A549 (cell line): ENCODE measurements around the gene ZNF549. TPM values are rescaled to one million over a fixed set of nuclear protein-coding genes. Genes with fewer than 3 reads are reported as not detected.

ENCODE experiments used
- ATAC-seq, 2 experiments: fragments of 200-7000 bp in 1 of 2; fragments of >200 bp in 1 of 2; cut with Nextera tagmentation in 1 of 2; cut with Tn5 transposase in 1 of 2; 3 replicates each; pipeline versions ENCODE4 v1.8.0 to v1.9.1; 2018 to 2020; ENCODE audit warnings: mild to moderate bottlenecking in 1 of 2, moderate library complexity in 1 of 2
- CTCF ChIA-PET: fragments of 300-600 bp; sonication (Branson Sonifier 250); formaldehyde crosslinking; extraction: SDS; loops from one replicate; lab custom pipeline; 2021; ENCODE audit warnings: antibody characterized with exemption, inconsistent platforms; lab: Yijun Ruan, JAX
- POLR2A ChIA-PET: fragments of 350-600 bp; formaldehyde crosslinking; extraction: SDS; loops from one replicate; lab custom pipeline; 2021; ENCODE audit warnings: antibody characterized with exemption, inconsistent platforms; lab: Yijun Ruan, JAX
- DNase-seq, 2 experiments: peaks; one replicate each; pipeline versions ENCODE4 v3.0.0 to v3.0.0-alpha.2; 2011 to 2016; ENCODE audit warnings: low read depth in 1 of 2, low spot score in 1 of 2
- FAIRE-seq: peaks from 2 replicates; lab custom pipeline; 2011; peaks lifted over from hg19 to GRCh38; lab: Jason Lieb, UNC
- H3K27ac ChIP-seq, 2 experiments: fragments of >200 bp; sonication (Bioruptor Twin); formaldehyde crosslinking; 3 replicates each; pipeline ENCODE4 v1.5.1; 2016 to 2017
- H3K4me1 ChIP-seq: fragments of >200 bp; sonication (Bioruptor Twin); formaldehyde crosslinking; 3 replicates; pipeline ENCODE4 v1.6.1; 2016
- H3K4me2 ChIP-seq: fragments of >200 bp; sonication (Bioruptor Twin); formaldehyde crosslinking; 3 replicates; pipeline ENCODE4 v1.6.1; 2016
- H3K4me3 ChIP-seq: fragments of >200 bp; sonication (Bioruptor Twin); formaldehyde crosslinking; 3 replicates; pipeline ENCODE4 v1.5.1; 2016
- H3K9me3 ChIP-seq: fragments of >200 bp; sonication (Bioruptor Twin); formaldehyde crosslinking; 3 replicates; pipeline ENCODE4 v1.6.1; 2016
- MAZ ChIP-seq: fragments of 150-350 bp; IDR thresholded peaks from 2 replicates; pipeline ENCODE4 v1.6.1; 2014; ENCODE audit warnings: antibody characterized with exemption, low read depth, low read length, borderline replicate concordance
- TP53 ChIP-seq: fragments of 250-450 bp; sonication (Bioruptor Pico); IDR thresholded peaks from 2 replicates; pipeline ENCODE4 v1.5.0; 2021; ENCODE audit warnings: mild to moderate bottlenecking, moderate library complexity
- WGBS: methylation state at CpG from one replicate; pipeline ENCODE4 v1.1.6; 2017; ENCODE audit errors: missing lambda C conversion rate; 5-methylcytosine and 5-hydroxymethylcytosine counted together
- polyA plus RNA-seq, 4 experiments: library from polyadenylated mRNA; depleted of rRNA in 3 of 4; stranded (reverse); fragments of >200 nt; fragmentation: RNase III in 1 of 4; extraction: RNeasy Plus Mini Kit Qiagen cat#74134 plus additional on column Dnase treatment in 1 of 4; gene quantifications; 2 replicates in 3 of 4; 3 replicates in 1 of 4; pipeline ENCODE4 v1.2.3, GENCODE V29; 2011 to 2017
- TF ChIP-seq, protein P1 (sequence below): fragments of >200 bp; sonication (Bioruptor Twin); formaldehyde crosslinking; IDR thresholded peaks from 3 replicates; pipeline ENCODE4 v1.5.1; 2016

Gene ZNF549
- polyA plus RNA-seq, 2 of the 4 experiments (the other 2 are of a cell fraction) = 1.7 to 3.7 TPM

DNA sequence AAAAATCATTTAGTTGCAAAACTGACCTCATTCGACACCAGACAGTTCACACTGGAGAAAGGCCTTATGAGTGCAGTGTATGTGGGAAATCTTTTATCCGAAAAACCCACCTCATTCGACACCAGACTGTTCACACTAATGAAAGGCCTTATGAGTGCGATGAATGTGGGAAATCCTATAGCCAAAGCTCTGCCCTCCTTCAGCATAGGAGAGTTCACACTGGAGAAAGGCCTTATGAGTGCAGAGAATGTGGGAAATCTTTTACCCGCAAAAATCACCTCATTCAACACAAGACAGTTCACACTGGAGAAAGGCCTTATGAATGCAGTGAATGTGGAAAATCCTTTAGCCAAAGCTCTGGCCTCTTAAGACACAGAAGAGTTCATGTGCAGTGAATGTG is 79.8 kb downstream of the ZNF549 start:
- H3K27ac ChIP-seq = no peak overlapping the region
- ATAC-seq (no peak), DNase-seq (no peak), FAIRE-seq (peak; percentile 56)
- H3K4me1 ChIP-seq = no peaks in the 10 kb centered on the region
- H3K4me3 ChIP-seq = no peak overlapping the region
- H3K9me3 ChIP-seq = peaks cover 99% of the 10 kb centered on the region
- H3K4me2 ChIP-seq = no peak overlapping the region
- TF ChIP-seq, protein P1, sequence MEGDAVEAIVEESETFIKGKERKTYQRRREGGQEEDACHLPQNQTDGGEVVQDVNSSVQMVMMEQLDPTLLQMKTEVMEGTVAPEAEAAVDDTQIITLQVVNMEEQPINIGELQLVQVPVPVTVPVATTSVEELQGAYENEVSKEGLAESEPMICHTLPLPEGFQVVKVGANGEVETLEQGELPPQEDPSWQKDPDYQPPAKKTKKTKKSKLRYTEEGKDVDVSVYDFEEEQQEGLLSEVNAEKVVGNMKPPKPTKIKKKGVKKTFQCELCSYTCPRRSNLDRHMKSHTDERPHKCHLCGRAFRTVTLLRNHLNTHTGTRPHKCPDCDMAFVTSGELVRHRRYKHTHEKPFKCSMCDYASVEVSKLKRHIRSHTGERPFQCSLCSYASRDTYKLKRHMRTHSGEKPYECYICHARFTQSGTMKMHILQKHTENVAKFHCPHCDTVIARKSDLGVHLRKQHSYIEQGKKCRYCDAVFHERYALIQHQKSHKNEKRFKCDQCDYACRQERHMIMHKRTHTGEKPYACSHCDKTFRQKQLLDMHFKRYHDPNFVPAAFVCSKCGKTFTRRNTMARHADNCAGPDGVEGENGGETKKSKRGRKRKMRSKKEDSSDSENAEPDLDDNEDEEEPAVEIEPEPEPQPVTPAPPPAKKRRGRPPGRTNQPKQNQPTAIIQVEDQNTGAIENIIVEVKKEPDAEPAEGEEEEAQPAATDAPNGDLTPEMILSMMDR = no peak
- TF ChIP-seq MAZ = no peak
- no peak for TF ChIP-seq TP53
- ChIA-PET CTCF (interaction anchor here (0.6 to 1.4 kb wide), 2 partner anchors 18 to 40 kb away, joined by 3 read pairs; no protein-coding TSS in a partner anchor), POLR2A (no interaction called here)
- 87% methylated on average over 5 of the region's 5 CpGs for WGBS

Other genes starting within 250 kb of the ZNF549 start
- 16.1 and 23.4 TPM in 2 replicates for gene ZNF460, start 246.9 kb upstream of the ZNF549 start, polyA plus RNA-seq (2011; rRNA removed)
- gene ZNF460, start 246.9 kb upstream of the ZNF549 start, polyA plus RNA-seq (2017; fragmentation: RNase III; extraction: RNeasy Plus Mini Kit Qiagen cat#74134 plus additional on column Dnase treatment) = 0.50 to 0.63 TPM (median 0.58 TPM) in 3 replicates
- gene ZNF543, start 206.9 kb upstream of the ZNF549 start, polyA plus RNA-seq (2011; rRNA removed) = 3.9 and 4.4 TPM in 2 replicates
- 1.4 to 1.5 TPM (median 1.4 TPM) in 3 replicates for gene ZNF543, start 206.9 kb upstream of the ZNF549 start, polyA plus RNA-seq (2017; fragmentation: RNase III; extraction: RNeasy Plus Mini Kit Qiagen cat#74134 plus additional on column Dnase treatment)
- gene ZNF304, start 176.1 kb upstream of the ZNF549 start, polyA plus RNA-seq (2011; rRNA removed) = 4.8 and 5.5 TPM in 2 replicates
- gene ZNF304, start 176.1 kb upstream of the ZNF549 start, polyA plus RNA-seq (2017; fragmentation: RNase III; extraction: RNeasy Plus Mini Kit Qiagen cat#74134 plus additional on column Dnase treatment) = 2.1 to 2.3 TPM (median 2.3 TPM) in 3 replicates
- 25.1 and 27.8 TPM in 2 replicates for gene TRAPPC2B, start 163.8 kb upstream of the ZNF549 start, polyA plus RNA-seq (2011; rRNA removed)
- 12.2 to 15.7 TPM (median 14.5 TPM) in 3 replicates for gene TRAPPC2B, start 163.8 kb upstream of the ZNF549 start, polyA plus RNA-seq (2017; fragmentation: RNase III; extraction: RNeasy Plus Mini Kit Qiagen cat#74134 plus additional on column Dnase treatment)
- gene ZNF547, start 163.8 kb upstream of the ZNF549 start, polyA plus RNA-seq (2011; rRNA removed) = 2.9 TPM in 2 replicates
- 1.7 to 2.1 TPM (median 2.0 TPM) in 3 replicates for gene ZNF547, start 163.8 kb upstream of the ZNF549 start, polyA plus RNA-seq (2017; fragmentation: RNase III; extraction: RNeasy Plus Mini Kit Qiagen cat#74134 plus additional on column Dnase treatment)
- 9.6 and 11.3 TPM in 2 replicates for gene ZNF548, start 137.5 kb upstream of the ZNF549 start, polyA plus RNA-seq (2011; rRNA removed)
- 6.4 to 8.4 TPM (median 7.4 TPM) in 3 replicates for gene ZNF548, start 137.5 kb upstream of the ZNF549 start, polyA plus RNA-seq (2017; fragmentation: RNase III; extraction: RNeasy Plus Mini Kit Qiagen cat#74134 plus additional on column Dnase treatment)
- 6.4 and 6.8 TPM in 2 replicates for gene ZNF17, start 116.2 kb upstream of the ZNF549 start, polyA plus RNA-seq (2011; rRNA removed)
- 3.8 to 4.1 TPM (median 4.0 TPM) in 3 replicates for gene ZNF17, start 116.2 kb upstream of the ZNF549 start, polyA plus RNA-seq (2017; fragmentation: RNase III; extraction: RNeasy Plus Mini Kit Qiagen cat#74134 plus additional on column Dnase treatment)
- gene ZNF749, start 92.0 kb upstream of the ZNF549 start, polyA plus RNA-seq (2011; rRNA removed) = 25.2 and 30.9 TPM in 2 replicates
- gene ZNF749, start 92.0 kb upstream of the ZNF549 start, polyA plus RNA-seq (2017; fragmentation: RNase III; extraction: RNeasy Plus Mini Kit Qiagen cat#74134 plus additional on column Dnase treatment) = 11.7 to 12.6 TPM (median 12.4 TPM) in 3 replicates
- gene VN1R1, start 70.2 kb upstream of the ZNF549 start, polyA plus RNA-seq (2011; rRNA removed) = 0.19 and 0.30 TPM in 2 replicates
- gene VN1R1, start 70.2 kb upstream of the ZNF549 start, polyA plus RNA-seq (2017; fragmentation: RNase III; extraction: RNeasy Plus Mini Kit Qiagen cat#74134 plus additional on column Dnase treatment) = 0.04 to 0.16 TPM (median 0.05 TPM) in 3 replicates
- 3.2 and 3.6 TPM in 2 replicates for gene ZNF772, start 49.8 kb upstream of the ZNF549 start, polyA plus RNA-seq (2011; rRNA removed)
- gene ZNF772, start 49.8 kb upstream of the ZNF549 start, polyA plus RNA-seq (2017; fragmentation: RNase III; extraction: RNeasy Plus Mini Kit Qiagen cat#74134 plus additional on column Dnase treatment) = 2.0 to 2.3 TPM (median 2.3 TPM) in 3 replicates
- 11.8 and 12.1 TPM in 2 replicates for gene ZNF419, start 39.6 kb upstream of the ZNF549 start, polyA plus RNA-seq (2011; rRNA removed)
- 8.0 to 9.0 TPM (median 8.2 TPM) in 3 replicates for gene ZNF419, start 39.6 kb upstream of the ZNF549 start, polyA plus RNA-seq (2017; fragmentation: RNase III; extraction: RNeasy Plus Mini Kit Qiagen cat#74134 plus additional on column Dnase treatment)
- gene ZNF773, start 27.4 kb upstream of the ZNF549 start, polyA plus RNA-seq (2011; rRNA removed) = 8.4 and 9.2 TPM in 2 replicates
- gene ZNF773, start 27.4 kb upstream of the ZNF549 start, polyA plus RNA-seq (2017; fragmentation: RNase III; extraction: RNeasy Plus Mini Kit Qiagen cat#74134 plus additional on column Dnase treatment) = 6.0 to 6.4 TPM (median 6.1 TPM) in 3 replicates
- 8.7 and 9.2 TPM in 2 replicates for gene ZNF550, start 32.5 kb downstream of the ZNF549 start, polyA plus RNA-seq (2011; rRNA removed)
- gene ZNF550, start 32.5 kb downstream of the ZNF549 start, polyA plus RNA-seq (2017; fragmentation: RNase III; extraction: RNeasy Plus Mini Kit Qiagen cat#74134 plus additional on column Dnase treatment) = 4.7 to 5.3 TPM (median 5.2 TPM) in 3 replicates
- 4.7 and 4.8 TPM in 2 replicates for gene ZNF416, start 51.6 kb downstream of the ZNF549 start, polyA plus RNA-seq (2011; rRNA removed)
- gene ZNF416, start 51.6 kb downstream of the ZNF549 start, polyA plus RNA-seq (2017; fragmentation: RNase III; extraction: RNeasy Plus Mini Kit Qiagen cat#74134 plus additional on column Dnase treatment) = 2.8 to 3.5 TPM (median 2.9 TPM) in 3 replicates
- not detected in 2 replicates for gene ZIK1, start 56.8 kb downstream of the ZNF549 start, polyA plus RNA-seq (2011; rRNA removed)
- 0.03 TPM in 1 of 3 replicates, not detected in the others for gene ZIK1, start 56.8 kb downstream of the ZNF549 start, polyA plus RNA-seq (2017; fragmentation: RNase III; extraction: RNeasy Plus Mini Kit Qiagen cat#74134 plus additional on column Dnase treatment)
- gene ZNF530, start 72.5 kb downstream of the ZNF549 start, polyA plus RNA-seq (2011; rRNA removed) = 4.9 and 5.9 TPM in 2 replicates
- gene ZNF530, start 72.5 kb downstream of the ZNF549 start, polyA plus RNA-seq (2017; fragmentation: RNase III; extraction: RNeasy Plus Mini Kit Qiagen cat#74134 plus additional on column Dnase treatment) = 4.9 to 6.3 TPM (median 6.3 TPM) in 3 replicates
- gene ZNF134, start 86.9 kb downstream of the ZNF549 start, polyA plus RNA-seq (2011; rRNA removed) = 9.2 and 10.1 TPM in 2 replicates
- 8.3 to 9.2 TPM (median 9.1 TPM) in 3 replicates for gene ZNF134, start 86.9 kb downstream of the ZNF549 start, polyA plus RNA-seq (2017; fragmentation: RNase III; extraction: RNeasy Plus Mini Kit Qiagen cat#74134 plus additional on column Dnase treatment)
- gene ZNF211, start 105.8 kb downstream of the ZNF549 start, polyA plus RNA-seq (2011; rRNA removed) = 11.6 and 15.8 TPM in 2 replicates
- gene ZNF211, start 105.8 kb downstream of the ZNF549 start, polyA plus RNA-seq (2017; fragmentation: RNase III; extraction: RNeasy Plus Mini Kit Qiagen cat#74134 plus additional on column Dnase treatment) = 6.9 to 7.7 TPM (median 7.5 TPM) in 3 replicates
- gene ZSCAN4, start 141.6 kb downstream of the ZNF549 start, polyA plus RNA-seq (2011; rRNA removed) = 0.04 TPM in 1 of 2 replicates, not detected in the other
- not detected in 3 replicates for gene ZSCAN4, start 141.6 kb downstream of the ZNF549 start, polyA plus RNA-seq (2017; fragmentation: RNase III; extraction: RNeasy Plus Mini Kit Qiagen cat#74134 plus additional on column Dnase treatment)
- 8.2 and 8.4 TPM in 2 replicates for gene ZNF551, start 154.6 kb downstream of the ZNF549 start, polyA plus RNA-seq (2011; rRNA removed)
- 4.2 to 6.0 TPM (median 4.3 TPM) in 3 replicates for gene ZNF551, start 154.6 kb downstream of the ZNF549 start, polyA plus RNA-seq (2017; fragmentation: RNase III; extraction: RNeasy Plus Mini Kit Qiagen cat#74134 plus additional on column Dnase treatment)
- not detected in 2 replicates for gene ZNF154, start 181.8 kb downstream of the ZNF549 start, polyA plus RNA-seq (2011; rRNA removed)
- not detected in 3 replicates for gene ZNF154, start 181.8 kb downstream of the ZNF549 start, polyA plus RNA-seq (2017; fragmentation: RNase III; extraction: RNeasy Plus Mini Kit Qiagen cat#74134 plus additional on column Dnase treatment)
- gene ZNF671, start 200.3 kb downstream of the ZNF549 start, polyA plus RNA-seq (2011; rRNA removed) = 1.4 and 1.5 TPM in 2 replicates
- 0.85 to 1.1 TPM (median 1.0 TPM) in 3 replicates for gene ZNF671, start 200.3 kb downstream of the ZNF549 start, polyA plus RNA-seq (2017; fragmentation: RNase III; extraction: RNeasy Plus Mini Kit Qiagen cat#74134 plus additional on column Dnase treatment)
- gene ZNF776, start 219.5 kb downstream of the ZNF549 start, polyA plus RNA-seq (2011; rRNA removed) = 9.3 and 10.5 TPM in 2 replicates
- 5.3 to 7.0 TPM (median 6.1 TPM) in 3 replicates for gene ZNF776, start 219.5 kb downstream of the ZNF549 start, polyA plus RNA-seq (2017; fragmentation: RNase III; extraction: RNeasy Plus Mini Kit Qiagen cat#74134 plus additional on column Dnase treatment)
- gene ZNF586, start 242.3 kb downstream of the ZNF549 start, polyA plus RNA-seq (2011; rRNA removed) = 8.1 and 8.2 TPM in 2 replicates
- 7.1 to 8.5 TPM (median 7.3 TPM) in 3 replicates for gene ZNF586, start 242.3 kb downstream of the ZNF549 start, polyA plus RNA-seq (2017; fragmentation: RNase III; extraction: RNeasy Plus Mini Kit Qiagen cat#74134 plus additional on column Dnase treatment)